GM19239 (cell line): ENCODE data around the gene ZBED6.
A peak's percentile ranks its signal among the peaks of the same experiment; 100 is the strongest.
"Not testable (repeated sequence)": the region's sequence is repeated elsewhere in the genome, so short reads cannot be mapped to it uniquely, and the experiment has no call there.

ENCODE experiments used
- DNase-seq: peaks from one replicate; pipeline ENCODE4 v3.0.0; 2011; ENCODE audit warnings: low spot score; ENCODE audit not compliant: insufficient read length
- FAIRE-seq: peaks from 2 replicates; lab custom pipeline; 2011; peaks lifted over from hg19 to GRCh38; lab: Jason Lieb, UNC

ZBED6 gene, protein sequence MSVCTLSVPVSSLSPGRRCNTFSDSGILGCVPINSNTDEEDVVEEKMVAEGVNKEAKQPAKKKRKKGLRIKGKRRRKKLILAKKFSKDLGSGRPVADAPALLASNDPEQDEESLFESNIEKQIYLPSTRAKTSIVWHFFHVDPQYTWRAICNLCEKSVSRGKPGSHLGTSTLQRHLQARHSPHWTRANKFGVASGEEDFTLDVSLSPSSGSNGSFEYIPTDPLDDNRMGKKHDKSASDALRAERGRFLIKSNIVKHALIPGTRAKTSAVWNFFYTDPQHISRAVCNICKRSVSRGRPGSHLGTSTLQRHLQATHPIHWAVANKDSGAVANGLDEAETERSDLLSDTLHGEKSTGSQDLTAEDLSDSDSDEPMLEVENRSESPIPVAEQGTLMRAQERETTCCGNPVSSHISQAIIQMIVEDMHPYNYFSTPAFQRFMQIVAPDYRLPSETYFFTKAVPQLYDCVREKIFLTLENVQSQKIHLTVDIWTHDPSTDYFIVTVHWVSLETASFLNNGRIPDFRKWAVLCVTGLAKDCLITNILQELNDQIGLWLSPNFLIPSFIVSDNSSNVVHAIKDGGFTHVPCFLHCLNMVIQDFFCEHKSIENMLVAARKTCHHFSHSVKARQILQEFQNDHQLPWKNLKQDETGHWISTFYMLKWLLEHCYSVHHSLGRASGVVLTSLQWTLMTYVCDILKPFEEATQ (N-terminal part only)

GRCh38 chr1:203795441-203796235 lies at the start of gene ZBED6, which contains the start of gene ZC3H11A:
ZBED6 (plus strand) TSS chr1:203795623; CDS start chr1:203797523, 1,900 bp downstream.
ZC3H11A (plus strand) TSS chr1:203795623; CDS start chr1:203817071, 21,448 bp downstream.
- DNase-seq (peak; percentile 88), FAIRE-seq (peak; percentile 99)

DNA sequence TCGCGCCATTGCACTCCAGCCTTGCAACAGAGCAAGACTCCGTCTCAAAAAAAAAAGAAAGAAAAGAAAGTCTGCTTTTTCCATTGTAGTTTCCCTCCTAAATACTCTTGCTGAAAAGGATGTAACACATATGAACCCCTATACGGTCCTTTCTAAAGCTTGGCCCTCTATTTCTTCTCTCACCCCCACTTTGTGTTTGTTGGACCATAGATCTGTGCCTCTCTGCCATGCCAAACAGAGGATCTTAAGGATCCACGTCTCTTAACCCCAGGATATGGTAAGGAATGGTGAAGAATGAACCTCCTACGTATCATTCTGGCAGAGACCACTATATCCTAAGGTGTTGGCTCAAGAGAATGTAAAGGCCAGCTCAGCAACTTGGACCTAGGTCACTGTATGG lies 49.1 kb upstream of the ZBED6 start:
- no peak for DNase-seq
- FAIRE-seq, result no peak

GRCh38 chr1:203751051-203751450 lies 44.4 kb upstream of the ZBED6 start:
- no peak for DNase-seq
- FAIRE-seq, result no peak

- not testable (repeated sequence) for DNase-seq, FAIRE-seq
These were observed 43.6 kb upstream of the ZBED6 start for GRCh38 chr1:203751618-203752361.

GRCh38 chr1:203754455-203754864 lies 41.0 kb upstream of the ZBED6 start:
- DNase-seq (no peak), FAIRE-seq (peak; percentile 60)

DNA sequence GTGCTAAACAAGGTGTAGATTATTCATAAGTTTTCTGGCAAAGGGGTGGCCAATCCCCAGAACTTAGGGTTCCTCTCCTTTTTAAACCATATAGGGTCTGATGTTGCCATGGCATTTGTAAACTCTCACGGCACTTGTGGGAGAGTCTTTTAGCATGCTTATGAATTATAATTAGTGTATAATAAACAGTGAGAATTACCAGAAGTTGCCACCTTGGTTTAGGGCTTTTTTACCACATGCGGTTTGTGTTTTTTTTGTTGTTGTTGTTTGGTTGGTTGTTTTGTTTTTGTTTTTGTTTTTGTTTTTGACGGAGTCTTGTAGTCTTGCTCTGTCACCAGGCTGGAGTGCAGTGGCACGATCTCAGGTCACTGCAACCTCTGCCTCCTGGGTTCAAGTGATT lies 39.4 kb upstream of the ZBED6 start:
- no peak for DNase-seq
- no peak for FAIRE-seq

- DNase-seq, FAIRE-seq: not testable (repeated sequence)
These were observed 36.7 kb upstream of the ZBED6 start for GRCh38 chr1:203758749-203759148.

- no peak for FAIRE-seq
- no peak for DNase-seq
These were observed 34.9 kb upstream of the ZBED6 start for GRCh38 chr1:203760506-203760905.

DNA sequence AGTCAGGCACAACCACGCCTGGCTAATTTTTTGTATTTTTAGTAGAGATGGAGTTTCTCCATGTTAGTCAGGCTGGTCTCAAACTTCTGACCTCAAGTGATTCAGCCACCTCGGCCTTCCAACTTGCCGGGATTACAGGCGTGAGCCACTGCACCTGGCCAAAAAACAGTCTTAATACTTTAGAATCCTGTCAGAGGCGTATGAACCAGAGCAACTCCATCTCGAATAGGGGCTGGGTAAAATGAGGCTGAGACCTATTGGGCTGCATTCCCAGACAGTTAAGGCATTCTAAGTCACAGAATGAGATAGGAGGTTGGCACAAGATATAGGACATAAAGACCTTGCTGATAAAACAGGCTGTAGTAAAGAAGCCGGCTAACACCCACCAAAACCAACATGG lies 33.5 kb upstream of the ZBED6 start:
- FAIRE-seq, DNase-seq: not testable (repeated sequence)

DNA sequence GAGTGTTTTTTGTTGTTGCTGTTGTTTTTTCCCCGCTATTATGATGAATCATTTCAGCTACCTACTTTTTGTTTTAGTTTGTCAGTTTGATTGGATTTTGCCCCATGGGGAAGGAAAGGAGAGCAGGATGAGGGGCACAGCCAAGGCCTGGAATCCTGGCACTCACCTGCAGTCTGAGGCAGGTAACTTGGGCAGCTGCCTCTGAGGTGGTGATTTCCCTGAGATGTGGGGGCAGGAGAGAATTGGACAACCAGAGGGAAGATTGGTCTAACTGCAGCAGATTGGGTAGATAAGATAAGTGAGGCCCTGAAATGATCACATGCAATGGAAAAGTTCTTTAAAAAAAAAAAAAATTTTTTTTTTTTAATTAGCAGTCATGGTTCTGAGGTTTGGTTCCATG lies 31.9 kb upstream of the ZBED6 start:
- DNase-seq, result no peak
- no peak for FAIRE-seq

- FAIRE-seq (no peak), DNase-seq (no peak)
These were observed 31.1 kb upstream of the ZBED6 start for GRCh38 chr1:203764105-203765028.

DNA sequence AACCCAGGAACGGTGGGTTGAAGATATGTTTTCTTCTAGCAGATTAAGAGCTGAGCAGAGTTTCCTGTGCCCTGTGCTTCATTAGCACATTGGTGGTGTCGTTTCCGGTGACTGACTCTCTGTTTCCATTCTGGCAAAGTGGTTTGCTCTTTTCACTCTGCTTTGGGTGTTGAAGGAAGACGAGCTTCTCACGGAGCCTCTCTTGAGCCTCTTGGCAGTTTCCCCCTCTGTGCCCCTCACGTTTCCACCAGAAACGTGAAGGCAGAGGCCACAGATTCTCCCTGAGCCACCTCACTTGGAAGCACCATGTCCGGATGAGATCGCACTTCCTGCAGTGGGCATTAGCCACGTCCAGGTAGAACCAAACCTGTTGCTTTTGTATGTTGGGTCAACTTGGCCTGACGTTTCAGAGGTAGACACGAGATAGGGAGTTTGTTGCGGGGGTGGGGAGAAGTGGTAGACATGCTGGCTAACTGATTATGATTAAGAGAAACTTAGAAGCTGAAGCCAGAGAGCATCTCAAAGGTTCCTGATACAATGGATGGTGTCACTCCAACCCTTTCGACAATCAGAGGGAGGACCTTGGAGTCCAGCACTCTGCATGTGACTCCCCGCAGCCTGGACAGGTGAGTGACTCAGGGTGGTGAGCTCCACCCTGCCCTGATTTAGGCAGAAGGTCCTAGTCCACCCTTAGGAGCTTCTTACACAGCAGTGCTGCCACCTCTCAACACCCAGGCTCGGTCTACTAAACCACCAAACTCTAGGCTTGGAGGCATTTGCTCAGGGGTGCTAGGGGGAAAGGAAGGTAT lies 30.2 kb upstream of the ZBED6 start, which contains the start of gene LAX1:
LAX1 (plus strand) TSS at position 155 of the 809 bp plus-strand sequence; CDS start at position 538, 383 bp downstream.
- FAIRE-seq (peak; percentile 97), DNase-seq (peak; percentile 76)

GRCh38 chr1:203768256-203768655 lies 27.2 kb upstream of the ZBED6 start:
- FAIRE-seq (no peak), DNase-seq (no peak)

DNA sequence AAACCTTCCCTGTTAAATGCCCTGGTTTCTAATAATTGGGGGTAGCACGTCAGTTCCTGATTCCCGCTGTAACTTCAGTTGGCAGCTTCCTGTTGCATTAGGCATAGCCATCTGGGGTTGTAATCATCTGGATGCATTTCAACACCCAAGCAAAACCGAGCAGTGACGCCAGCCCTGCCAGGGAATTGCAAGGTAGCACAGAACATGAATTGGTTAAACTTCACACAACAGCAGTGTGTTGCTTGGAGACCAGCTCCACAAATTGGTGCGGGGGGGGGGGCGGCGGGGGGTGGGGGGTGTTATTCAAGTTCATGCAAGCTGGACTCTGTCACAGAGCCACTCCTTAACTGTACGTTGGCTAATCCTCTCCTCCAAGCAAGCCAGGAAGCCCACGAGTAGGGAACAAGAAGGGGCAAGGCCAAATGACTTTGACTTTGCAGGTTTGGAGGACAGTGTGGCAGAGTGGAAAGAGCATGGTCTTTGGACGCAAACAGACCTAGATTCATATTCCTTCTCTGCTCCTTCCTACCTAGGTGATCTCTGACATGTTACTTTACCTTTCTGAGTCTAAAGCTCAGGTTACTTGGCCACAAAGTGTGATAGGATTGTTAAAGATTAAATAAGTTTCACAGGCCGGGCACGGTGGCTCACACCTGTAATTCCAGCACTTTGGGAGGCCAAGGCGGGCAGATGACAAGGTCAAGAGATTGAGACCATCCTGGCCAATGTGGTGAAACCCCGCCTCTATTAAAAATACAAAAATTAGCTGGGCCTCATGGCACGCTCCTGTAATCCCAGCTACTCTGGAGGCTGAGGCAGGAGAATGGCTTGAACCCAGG lies 25.7 kb upstream of the ZBED6 start:
- FAIRE-seq (no peak), DNase-seq (no peak)

GRCh38 chr1:203771901-203772301 lies 23.5 kb upstream of the ZBED6 start:
- no peak for FAIRE-seq

DNA sequence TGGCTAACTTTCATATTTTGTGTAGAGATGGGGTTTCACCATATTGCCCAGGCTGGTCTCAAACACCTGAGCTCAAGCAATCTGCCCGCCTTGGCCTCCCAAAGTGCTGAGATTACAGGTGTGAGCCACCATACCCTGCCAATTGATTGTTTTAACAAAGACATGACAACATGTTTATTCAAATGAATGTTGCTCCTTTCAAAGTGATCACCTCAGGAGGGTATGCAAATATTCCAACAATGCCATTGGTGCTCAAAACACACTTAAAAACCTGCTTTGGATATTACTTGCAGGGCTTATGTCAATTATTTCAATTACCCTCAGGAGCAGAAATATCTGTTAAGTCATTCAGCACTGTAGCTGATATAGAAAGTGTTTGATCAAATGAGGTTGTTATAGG lies 22.6 kb upstream of the ZBED6 start:
- no peak for DNase-seq
- FAIRE-seq, result no peak

More at GRCh38 chr1:203771901-203772301, 23.5 kb upstream of the ZBED6 start:
- DNase-seq, result no peak

GRCh38 chr1:203776636-203777035 lies 18.8 kb upstream of the ZBED6 start:
- no peak for DNase-seq
- no peak for FAIRE-seq
